Measurements from ENCODE around the gene KHDRBS2.

The KHDRBS2 gene

DNA sequence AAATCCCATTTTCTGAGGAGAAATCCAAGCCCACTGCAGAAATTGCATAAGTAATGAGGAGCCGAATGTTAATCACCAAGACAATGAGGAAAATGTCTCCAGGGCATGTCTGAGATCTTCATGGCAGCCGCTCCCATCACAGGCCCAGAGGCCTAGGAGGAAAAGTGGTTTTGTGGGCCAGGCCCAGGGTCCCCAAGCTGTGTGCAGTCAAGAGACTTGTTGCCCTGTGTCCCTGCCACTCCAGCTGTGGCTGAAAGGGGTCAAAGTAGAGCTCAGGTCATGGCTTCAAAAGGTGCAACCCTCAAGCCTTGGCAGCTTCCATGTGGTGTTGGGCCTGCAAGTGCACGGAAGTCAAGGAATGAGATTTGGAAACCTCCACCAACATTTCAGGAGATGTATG, 276.6 kb downstream of the KHDRBS2 start:
- DNase-seq = no peak

DNA sequence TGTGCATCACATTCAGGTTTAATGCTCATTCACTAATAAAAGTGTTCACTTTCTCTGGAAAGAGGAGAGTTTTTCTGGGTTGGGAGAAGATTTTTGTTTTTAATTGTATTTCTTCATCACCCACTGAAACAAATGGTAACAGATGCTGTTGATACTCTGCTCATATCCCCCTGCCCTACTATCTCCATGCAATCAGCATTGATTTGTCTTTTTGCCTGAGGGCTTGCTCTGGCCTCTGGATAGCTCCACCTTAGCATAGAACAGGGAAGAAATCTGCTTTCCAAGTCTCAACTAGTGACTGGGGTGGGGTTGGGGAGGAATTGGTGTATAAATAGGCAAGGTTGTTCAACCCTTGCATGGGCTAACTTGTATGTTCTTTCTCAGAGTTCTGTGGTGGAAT, 296.4 kb downstream of the KHDRBS2 start:
- no peak for DNase-seq

DNA sequence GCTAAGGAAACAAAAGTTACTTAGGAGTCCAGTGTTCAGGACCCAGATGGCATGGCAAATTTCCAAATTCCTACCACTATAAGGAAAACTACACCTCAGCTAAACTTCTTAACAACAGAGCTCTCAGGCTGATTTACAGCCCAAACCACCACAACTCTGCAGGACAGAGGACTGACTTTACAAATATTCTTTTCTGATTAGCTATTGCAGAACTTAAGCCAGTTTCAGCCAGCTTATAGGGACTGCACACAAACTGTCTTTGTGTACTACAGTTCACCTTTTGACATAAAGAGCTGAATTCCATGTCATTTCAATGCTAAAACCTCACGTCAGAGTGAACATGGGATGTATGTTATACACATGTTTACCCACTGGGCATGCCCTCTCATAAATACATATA, 305.4 kb downstream of the KHDRBS2 start:
- DNase-seq = no peak

- no peak for DNase-seq
These were observed 308.1 kb downstream of the KHDRBS2 start for GRCh38 chr6:61977947-61978346.

DNA sequence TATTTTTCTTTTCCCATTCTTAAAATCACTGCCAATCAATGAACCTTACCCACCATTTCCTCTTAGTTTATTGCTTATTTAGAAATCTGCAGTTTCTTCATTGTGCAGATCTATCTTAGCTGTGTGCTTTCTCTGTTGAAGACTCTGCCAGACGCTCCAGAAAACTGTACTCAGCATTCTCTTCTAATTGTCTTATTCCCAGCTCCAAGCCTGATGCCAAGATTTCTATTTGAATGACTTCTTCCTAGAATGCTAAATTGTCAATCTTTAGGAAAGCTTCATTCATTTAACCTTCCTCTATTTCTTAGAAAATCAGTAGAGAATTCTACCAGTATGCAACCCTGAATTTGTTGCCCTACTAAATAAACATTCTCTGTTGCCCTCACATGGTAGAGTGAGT, 308.9 kb downstream of the KHDRBS2 start:
- no peak for DNase-seq

GRCh38 chr6:61959196-61959595, 326.8 kb downstream of the KHDRBS2 start:
- no peak for DNase-seq

DNA sequence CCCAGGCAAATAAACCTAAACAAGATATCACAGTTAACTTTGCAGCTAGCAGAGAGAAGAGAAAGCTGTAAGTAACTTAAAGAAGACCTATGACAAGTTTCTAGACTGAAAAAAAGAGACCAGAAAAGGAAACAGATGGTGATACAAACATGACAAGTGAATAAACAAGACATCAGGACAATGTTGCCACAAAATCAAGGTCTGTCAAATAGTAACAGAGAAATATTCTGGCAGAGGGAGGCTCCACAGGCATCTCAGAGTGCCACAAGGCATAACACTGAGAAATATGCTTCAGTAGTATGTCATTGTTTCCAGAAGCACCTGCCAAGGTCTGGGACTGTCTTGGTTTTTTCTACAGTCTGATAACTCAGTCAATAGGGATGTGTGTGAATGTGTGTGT, 332.2 kb downstream of the KHDRBS2 start:
- DNase-seq = no peak

GRCh38 chr6:61951586-61951985, 334.4 kb downstream of the KHDRBS2 start:
- DNase-seq = no peak

DNA sequence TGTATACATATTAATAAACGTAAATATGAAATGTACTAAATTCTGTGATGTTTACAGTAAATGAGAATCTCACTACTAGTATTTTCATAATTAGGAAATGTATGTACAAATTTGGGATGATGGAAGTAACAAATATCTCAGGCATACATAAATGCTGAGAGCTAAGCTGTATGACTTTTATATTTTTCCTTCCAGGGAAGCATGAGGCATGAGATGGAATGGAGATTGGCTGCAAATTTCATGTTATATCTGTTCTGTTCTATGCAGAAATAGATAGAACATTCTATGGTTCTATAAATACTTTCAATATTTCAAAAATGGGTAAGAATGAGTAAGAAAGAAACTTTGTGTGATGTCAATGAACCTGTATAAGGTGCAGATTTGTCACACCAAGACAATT, 335.2 kb downstream of the KHDRBS2 start:
- DNase-seq = no peak

- no peak for DNase-seq
These were observed 336.1 kb downstream of the KHDRBS2 start for GRCh38 chr6:61949971-61950370.

DNA sequence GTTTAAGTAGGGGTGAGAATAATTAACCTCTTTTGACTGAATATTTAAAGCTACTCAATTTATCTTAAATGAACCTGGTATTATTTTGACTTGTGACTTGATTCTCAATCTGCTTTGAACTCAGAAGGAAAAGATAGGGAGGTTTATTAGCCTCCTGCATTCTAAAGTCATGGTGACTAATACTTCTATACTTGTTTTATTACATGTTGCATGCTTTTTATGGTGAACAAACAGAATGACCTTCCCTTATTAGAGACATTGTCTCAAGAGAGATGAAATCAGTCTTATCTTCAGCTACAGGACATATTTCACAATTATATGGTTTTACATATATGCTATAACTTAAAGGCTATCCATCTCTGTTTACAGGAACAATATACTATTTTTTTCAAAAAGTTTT, 336.9 kb downstream of the KHDRBS2 start:
- DNase-seq = no peak

DNA sequence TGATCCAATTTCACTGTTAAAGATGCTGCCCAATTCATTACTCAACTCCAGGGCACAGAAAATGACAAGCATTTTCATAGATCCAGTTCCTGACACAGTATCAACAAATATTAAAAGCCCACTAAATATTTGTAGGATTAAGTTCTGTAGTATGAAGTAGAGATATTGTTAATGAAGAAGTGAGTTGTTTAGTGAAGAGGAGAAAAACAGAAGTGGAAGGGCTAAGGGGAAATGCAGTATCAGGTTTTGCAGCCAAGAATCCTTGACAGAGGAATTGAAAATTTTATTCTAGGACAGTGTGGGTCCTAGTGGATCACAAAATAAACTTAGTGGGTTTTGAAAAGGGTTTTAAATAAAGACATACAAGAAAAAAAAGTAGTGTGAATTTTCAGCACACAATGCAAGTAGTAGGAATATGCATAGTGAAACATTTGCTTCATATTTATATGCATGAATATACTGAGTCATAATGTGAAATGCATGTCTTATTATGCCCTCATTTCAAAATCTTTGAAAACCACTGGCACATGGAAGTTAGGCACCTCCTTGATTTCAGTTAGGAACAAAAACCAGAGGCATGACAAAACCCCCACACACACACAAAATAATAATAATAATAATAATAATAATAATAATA, 338.6 kb downstream of the KHDRBS2 start:
- DNase-seq = no peak

GRCh38 chr6:61940919-61941318, 345.1 kb downstream of the KHDRBS2 start:
- no peak for DNase-seq

GRCh38 chr6:61935242-61935846, 350.7 kb downstream of the KHDRBS2 start:
- no peak for DNase-seq

- no peak for DNase-seq
These were observed 376.5 kb downstream of the KHDRBS2 start for GRCh38 chr6:61909486-61909885.

- no peak for DNase-seq
These were observed 384.3 kb downstream of the KHDRBS2 start for GRCh38 chr6:61901748-61902147.

GRCh38 chr6:61894536-61894935, 391.5 kb downstream of the KHDRBS2 start:
- no peak for DNase-seq

- DNase-seq = no peak
These were observed 398.6 kb downstream of the KHDRBS2 start for GRCh38 chr6:61887423-61887822.

GRCh38 chr6:61886608-61887259, 399.3 kb downstream of the KHDRBS2 start:
- no peak for DNase-seq

DNA sequence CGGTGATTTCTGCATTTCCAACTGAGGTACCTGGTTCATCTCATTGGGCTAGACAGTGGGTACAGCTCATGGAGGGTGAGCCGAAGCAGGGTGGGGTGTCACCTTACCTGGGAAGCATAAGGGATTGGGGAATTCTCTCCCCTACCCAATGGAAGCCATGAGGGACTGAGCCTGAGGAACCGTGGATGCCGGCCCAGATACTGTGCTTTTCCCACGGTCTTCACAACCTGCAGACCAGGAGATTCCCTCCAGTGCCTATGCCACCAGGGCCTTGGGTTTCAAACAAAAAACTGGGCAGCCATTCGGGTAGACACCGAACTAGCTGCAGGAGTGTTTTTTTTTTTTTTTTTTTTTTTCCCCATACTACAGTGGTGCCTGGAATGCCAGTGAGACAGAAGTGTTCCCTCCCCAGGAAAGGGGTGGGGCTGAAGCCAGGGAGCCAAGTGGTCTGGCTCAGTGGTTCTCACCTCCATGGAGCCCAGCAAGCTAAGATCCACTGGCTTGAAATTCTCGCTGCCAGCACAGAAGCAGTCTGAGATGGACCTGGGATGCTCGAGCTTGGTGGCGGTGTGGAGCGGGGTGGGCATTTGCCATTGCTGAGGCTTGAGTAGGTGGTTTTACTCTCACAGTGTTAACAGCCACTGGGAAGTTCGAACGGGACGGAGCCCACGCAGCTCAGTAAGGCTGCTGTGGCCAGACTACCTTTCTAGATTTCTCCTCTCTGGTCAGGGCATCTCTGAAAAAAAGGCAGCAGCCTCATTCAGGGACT, 416.2 kb downstream of the KHDRBS2 start:
- no peak for DNase-seq

GRCh38 chr6:61868507-61869080, 417.4 kb downstream of the KHDRBS2 start:
- no peak for DNase-seq

GRCh38 chr6:61867635-61868034, 418.4 kb downstream of the KHDRBS2 start:
- no peak for DNase-seq

DNA sequence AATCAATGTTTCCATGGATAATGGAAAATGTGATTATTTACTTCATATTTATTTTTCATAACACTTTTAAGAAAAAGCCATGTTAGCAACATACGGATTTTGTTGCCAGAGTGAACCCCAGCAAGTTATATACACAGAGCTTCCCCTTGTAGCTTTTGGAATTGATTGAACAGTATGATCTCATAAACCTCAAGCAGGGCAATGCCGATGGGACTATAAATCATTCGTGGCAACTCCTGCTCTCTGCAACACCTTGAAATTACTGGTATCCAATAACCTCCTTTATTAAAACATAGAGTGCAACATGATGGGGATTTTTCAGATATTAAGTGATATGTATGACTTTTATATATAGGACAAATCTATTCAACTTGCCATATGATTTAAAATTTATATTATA, 428.5 kb downstream of the KHDRBS2 start:
- no peak for DNase-seq

Data from NCI-H1417 treated with DMSO at 0.1 percent for 48 hours (cell line).